Mesangial cell (primary cell): ENCODE measurements around the gene NFAM1. TPM values are rescaled to one million over a fixed set of nuclear protein-coding genes. Genes with fewer than 3 reads are reported as not detected.

Experiments used
- total RNA-seq: library from RNA; depleted of rRNA; stranded (reverse); fragments of >200 nt; gene quantifications from 2 replicates; pipeline ENCODE4 v1.2.3, GENCODE V29; 2015

NFAM1 gene
- total RNA-seq: under 0.01 TPM in 1 of 2 replicates, not detected in the other

GRCh38 chr22:42432020-42432596, at the start of gene NFAM1:
TSS of gene NFAM1 (minus strand) at chr22:42432403. CDS start at chr22:42432357, 46 bp downstream.

Other genes starting within 250 kb of the NFAM1 start
- gene TCF20, start 161.8 kb downstream of the NFAM1 start, total RNA-seq: 24.4 and 24.6 TPM in 2 replicates
- 14.3 and 39.4 TPM in 2 replicates for gene RRP7A, start 87.4 kb upstream of the NFAM1 start, total RNA-seq
- gene SERHL2, start 121.6 kb upstream of the NFAM1 start, total RNA-seq: 1.5 and 2.4 TPM in 2 replicates
- 34.4 and 37.0 TPM in 2 replicates for gene POLDIP3, start 182.5 kb upstream of the NFAM1 start, total RNA-seq
- gene ATP5MGL, start 208.2 kb upstream of the NFAM1 start, total RNA-seq: not detected in 2 replicates
- gene CYB5R3, start 217.0 kb upstream of the NFAM1 start, total RNA-seq: 219 and 293 TPM in 2 replicates